GM20431 (cell line): ENCODE data around the gene AKR1C2.
"Not testable (repeated sequence)": the region's sequence is repeated elsewhere in the genome, so short reads cannot be mapped to it uniquely, and the experiment has no call there.

Experiments
- in situ Hi-C: fragments of 300-500 bp; cut with MseI, MboI; formaldehyde crosslinking; loops from one replicate; pipeline ENCODE4 v1.15.0; 2020; ENCODE audit warnings: low sequenced_read_pairs; ENCODE audit not compliant: unreplicated experiment

The AKR1C2 gene

GRCh38 chr10:5030989-5031388, 27.3 kb upstream of the AKR1C2 start:
- in situ Hi-C loops = no loop called here

GRCh38 chr10:5025461-5025881, 21.8 kb upstream of the AKR1C2 start:
- in situ Hi-C loops = not testable (repeated sequence)

DNA sequence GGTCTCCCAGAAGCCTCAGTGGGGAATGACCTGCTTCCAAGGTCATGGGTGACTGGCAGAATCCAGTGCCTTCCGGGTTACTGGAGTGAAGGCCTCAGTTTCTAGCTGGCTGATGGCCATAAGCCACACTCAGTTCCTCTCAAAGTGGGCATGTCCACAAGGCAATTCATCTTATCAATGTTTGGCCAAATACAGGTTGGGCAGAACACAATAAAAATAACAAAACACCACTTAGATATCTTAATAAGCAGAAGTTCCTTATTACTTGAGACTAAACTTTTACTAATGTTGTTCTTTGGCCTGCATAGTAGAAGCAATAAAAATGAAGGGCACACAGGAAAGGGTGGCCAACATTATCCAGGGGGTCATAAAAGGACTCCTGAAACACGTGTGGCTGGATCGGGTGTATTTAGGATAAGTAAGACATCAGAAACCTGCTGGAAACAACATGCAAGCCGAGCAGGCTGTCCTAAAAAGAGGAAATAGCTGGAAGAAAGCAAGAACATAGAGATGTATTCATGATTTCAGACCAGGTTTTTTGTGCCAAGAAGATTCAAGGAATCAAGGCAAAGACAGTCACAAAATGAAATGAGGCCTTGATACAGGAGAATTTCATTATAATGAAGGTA, 19.6 kb upstream of the AKR1C2 start:
- in situ Hi-C loops = no loop called here

DNA sequence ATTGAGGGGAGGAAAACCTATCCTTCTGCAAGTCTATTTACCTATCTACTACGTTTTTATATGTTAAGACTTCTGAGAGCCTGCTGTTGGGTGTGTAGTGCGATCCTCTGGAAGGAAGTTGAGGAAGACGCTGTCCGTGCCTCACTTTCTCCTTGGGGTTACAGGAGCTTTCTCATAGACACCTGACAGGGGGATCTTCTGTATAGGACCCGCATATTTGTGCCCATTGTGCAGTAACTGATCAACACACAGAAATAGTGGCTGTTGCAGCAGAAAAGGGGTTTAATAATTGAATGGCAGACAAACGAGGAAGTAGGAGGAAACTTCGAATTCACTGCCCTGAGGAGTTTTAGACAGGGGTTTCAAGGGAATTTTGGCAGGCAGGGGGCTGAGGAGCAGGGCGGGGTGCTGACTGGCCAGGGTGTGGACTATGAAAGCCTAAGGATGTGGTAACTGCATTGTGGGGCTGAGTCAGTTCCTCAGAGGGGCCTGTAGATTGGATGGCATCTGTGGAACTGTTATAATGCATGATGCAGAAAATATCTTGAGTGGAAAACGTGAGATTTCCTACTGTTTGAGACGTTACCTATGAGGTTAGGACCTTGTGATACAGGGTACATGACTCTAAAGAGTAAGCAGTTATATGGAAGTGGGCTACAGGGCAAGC, 18.1 kb upstream of the AKR1C2 start:
- in situ Hi-C loops = not testable (repeated sequence)

GRCh38 chr10:5019770-5020612, 16.3 kb upstream of the AKR1C2 start:
- in situ Hi-C loops = not testable (repeated sequence)

DNA sequence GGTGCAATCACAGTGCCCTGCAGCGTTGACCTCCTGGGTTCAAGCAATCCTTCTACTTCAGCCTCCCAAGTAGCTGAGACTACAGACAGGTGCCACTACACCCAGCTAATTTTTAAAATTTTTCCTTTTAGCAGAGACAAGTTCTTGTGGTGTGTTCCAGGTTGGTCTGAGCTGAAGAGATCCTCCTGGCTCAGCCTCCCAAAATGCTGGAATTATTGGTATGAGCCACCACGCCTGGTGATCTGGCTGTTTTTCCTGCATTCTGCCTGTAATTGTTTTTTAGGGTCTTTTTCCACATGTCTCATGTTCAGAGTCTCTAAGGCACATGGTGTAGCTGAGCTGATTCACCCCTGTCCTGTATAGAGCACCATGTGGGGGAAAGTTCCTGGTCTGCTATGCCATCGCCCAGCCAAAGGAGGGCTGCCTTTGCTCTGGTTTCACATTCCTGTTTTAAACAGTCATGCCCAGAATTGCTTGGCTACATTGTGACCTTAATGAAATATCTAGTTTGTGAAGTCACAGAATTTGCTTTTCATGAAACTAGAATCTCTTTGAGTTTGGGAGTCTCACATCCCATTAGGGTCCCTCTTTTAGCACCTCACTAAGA, 15.1 kb upstream of the AKR1C2 start:
- in situ Hi-C loops = not testable (repeated sequence)

DNA sequence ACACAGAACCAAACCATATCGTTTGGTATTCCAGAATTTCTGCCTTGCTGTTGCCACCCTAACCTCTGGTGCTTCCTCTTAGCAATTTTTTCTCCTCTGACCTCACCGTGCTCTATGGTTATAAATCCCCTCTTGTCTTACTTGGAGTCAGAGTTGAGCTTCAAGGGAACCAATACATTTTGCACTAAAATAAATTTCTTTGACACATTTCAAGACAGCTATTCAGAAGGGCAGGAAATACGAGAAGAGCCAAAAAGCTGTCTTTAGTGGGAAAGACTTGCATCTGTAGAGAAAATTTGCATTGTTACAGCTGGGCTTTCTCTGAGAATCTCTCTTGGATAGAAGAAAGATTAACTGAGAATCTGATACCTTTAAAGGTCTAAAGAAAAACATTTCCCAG, 14.5 kb upstream of the AKR1C2 start:
- in situ Hi-C loops = no loop called here

GRCh38 chr10:5014936-5015335, 11.3 kb upstream of the AKR1C2 start:
- in situ Hi-C loops = no loop called here

DNA sequence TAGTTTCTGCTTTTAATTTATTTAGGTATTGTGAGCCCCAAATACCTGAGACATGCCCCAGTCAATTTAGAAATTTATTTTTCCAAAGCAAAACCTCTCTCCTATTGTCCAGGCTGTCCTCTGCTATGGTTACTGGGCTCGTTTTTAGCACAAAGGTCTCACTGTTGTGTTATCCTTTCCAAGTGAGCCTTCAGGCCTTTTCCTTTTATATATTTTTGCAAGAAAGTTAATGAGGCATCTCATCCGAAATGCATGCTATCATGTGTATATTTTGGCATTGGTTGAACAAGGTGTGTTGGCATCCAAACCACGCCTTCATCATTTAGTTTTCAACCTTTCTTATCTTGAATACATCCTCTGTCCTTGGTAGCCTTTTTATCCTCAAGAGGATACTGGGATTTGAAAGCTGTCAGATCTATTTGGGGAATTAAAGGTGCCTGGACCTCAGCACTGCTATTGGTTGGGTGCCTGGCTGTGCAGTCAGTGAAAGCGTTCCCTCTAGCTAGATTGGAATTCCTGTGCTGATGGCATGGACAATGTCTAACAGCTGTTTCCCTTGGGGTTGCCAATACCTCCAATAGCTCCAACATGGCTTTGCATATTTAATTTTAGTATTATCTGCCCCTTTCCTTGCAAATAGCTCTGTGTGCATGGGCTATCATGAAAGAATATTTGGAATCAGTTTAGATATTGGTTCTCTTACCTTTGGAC, 10.7 kb upstream of the AKR1C2 start:
- in situ Hi-C loops = not testable (repeated sequence)

GRCh38 chr10:5013385-5013784, 9.7 kb upstream of the AKR1C2 start:
- in situ Hi-C loops = no loop called here

DNA sequence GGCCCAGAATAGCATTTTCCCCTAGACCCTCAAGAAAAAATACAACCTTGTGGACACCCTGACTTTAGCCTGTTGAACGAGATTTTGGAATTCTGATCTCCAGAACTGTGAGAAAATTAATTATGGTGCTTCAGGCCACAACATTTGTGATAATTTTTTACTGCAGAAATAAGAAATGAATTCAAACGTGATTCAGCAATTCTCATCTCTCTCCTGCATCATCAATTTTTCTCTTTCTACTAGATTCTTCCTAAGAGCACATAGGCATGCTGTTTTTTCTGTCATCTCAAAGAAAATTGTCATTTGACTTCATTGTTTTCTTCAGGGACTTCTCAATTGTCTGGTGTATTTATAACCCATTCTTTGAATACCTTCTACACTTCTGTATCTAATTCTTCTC, 8.9 kb upstream of the AKR1C2 start:
- in situ Hi-C loops = no loop called here

DNA sequence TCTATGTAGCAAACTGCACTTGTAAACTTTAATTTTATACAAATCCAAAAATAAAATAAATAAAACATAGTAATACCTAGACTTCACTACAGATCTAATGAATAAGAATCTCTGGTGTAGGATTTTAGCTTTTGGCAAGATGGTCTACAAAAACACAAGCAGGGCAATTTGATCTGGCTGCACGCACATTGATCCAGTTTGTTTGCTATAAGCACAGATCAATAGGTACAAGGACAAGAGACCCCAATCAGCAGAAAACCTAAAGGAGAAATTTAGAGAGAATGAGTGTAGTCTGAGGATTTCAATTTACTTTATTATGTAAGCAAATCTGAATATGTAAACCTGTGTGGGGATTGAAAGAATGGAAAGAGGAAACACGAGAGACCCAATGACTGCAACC, 7.7 kb upstream of the AKR1C2 start:
- in situ Hi-C loops = not testable (repeated sequence)

DNA sequence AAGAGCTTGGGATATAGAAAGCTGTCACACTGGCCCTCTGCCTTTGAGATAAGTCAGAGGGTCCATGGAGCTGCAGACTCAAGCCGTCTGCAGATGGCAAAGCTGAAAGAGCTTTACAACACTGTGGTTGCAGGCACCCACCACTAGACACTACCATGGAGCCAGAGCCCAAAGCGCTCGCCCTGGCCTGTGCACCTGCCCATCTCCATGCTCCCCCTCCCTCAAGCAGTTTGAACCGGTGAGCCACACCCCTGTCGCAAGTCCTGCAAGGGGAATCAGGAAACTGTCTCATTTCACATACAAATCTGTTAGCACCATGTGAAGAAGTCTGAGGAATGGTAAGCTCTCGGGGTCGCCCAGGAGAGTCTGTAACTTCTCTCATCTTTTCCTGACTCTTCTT, 6.4 kb upstream of the AKR1C2 start:
- in situ Hi-C loops = not testable (repeated sequence)

DNA sequence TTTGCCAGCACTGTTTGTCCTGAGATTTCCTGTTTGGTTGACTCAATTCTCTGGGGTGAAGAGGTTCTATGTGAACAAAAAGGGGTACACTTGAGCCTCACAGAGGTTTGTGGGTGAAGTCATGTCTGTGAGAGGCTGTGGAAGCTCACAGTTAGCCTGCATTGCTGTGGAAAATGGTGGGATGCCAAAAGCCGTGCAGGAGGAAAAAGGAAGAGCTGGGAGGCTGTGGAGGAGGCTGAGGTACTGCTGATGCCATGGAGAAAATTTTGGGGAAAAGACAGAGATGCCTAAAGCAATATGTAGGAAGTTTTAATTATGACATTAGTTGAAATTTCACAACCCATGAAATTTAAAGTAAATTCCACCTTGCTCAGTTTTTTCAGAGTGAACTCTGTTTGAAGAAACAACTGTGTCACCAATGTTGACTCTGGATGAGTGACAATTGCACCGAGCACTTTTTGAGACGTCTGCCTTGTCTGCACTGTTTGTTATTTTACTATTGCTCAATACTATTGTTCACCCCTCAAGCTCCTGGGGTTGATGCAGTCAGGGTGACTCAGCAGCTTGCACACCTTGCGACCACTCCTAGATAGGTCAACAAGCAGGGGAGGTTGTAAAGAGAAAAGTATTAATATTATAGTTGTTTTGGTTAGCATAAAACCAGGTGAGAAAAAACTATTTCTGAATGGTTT, 5.3 kb upstream of the AKR1C2 start:
- in situ Hi-C loops = not testable (repeated sequence)

GRCh38 chr10:5004501-5004900, 844 bp upstream of the AKR1C2 start:
- in situ Hi-C loops = not testable (repeated sequence)

GRCh38 chr10:5004030-5004385, 351 bp upstream of the AKR1C2 start:
- in situ Hi-C loops = not testable (repeated sequence)

- in situ Hi-C loops = no loop called here
Measured at GRCh38 chr10:5002013-5002727, 1.5 kb downstream of the AKR1C2 start.

- in situ Hi-C loops = no loop called here
Measured at GRCh38 chr10:4998671-4999070, 5.0 kb downstream of the AKR1C2 start.

GRCh38 chr10:4994260-4994659, 9.4 kb downstream of the AKR1C2 start:
- in situ Hi-C loops = not testable (repeated sequence)
